Stimulated activated naive CD8-positive, alpha-beta T cell treated with anti-CD3 and anti-CD28 coated beads, Interleukin-15, Interleukin-2, amounts not matched to agents 100 ng/mL and 50 ng/mL, for 24 hours (primary cell): Measurements from ENCODE around the gene TMCO6.
"Not testable (repeated sequence)": the region's sequence is repeated elsewhere in the genome, so short reads cannot be mapped to it uniquely, and the experiment has no call there.

Experiments used
- H3K27ac Mint-ChIP-seq: one replicate; pipeline ENCODE4 v1.8.0; 2021; ENCODE audit warnings: mild to moderate bottlenecking, mixed read lengths
- H3K27me3 Mint-ChIP-seq: one replicate; pipeline ENCODE4 v1.8.0; 2021; ENCODE audit warnings: mixed read lengths
- H3K36me3 Mint-ChIP-seq: one replicate; pipeline ENCODE4 v1.8.0; 2021; ENCODE audit warnings: low read depth, mixed read lengths
- H3K4me1 Mint-ChIP-seq: one replicate; pipeline ENCODE4 v1.8.0; 2021; ENCODE audit warnings: low read depth, mixed read lengths
- H3K4me3 Mint-ChIP-seq: one replicate; pipeline ENCODE4 v1.8.0; 2021; ENCODE audit warnings: mild to moderate bottlenecking, mixed read lengths
- H3K9me3 Mint-ChIP-seq: one replicate; pipeline ENCODE4 v1.8.0; 2021; ENCODE audit warnings: mixed read lengths

The TMCO6 gene

GRCh38 chr5:140639148-140639981 lies at the start of gene TMCO6:
TMCO6 (plus strand) TSS chr5:140639451; CDS start chr5:140639528, 77 bp downstream.
- Mint-ChIP-seq H3K27ac (peak within 1 kb of the TSS; percentile 98), H3K4me3 (peak within 1 kb of the TSS; percentile 99), H3K4me1 (peaks cover 47% of the 10 kb centered on the region), H3K27me3 (no peaks in the 10 kb centered on the region), H3K36me3 (peaks cover 32% of the 10 kb centered on the region), H3K9me3 (no peaks in the 10 kb centered on the region)

GRCh38 chr5:140590861-140591260 lies 48.4 kb upstream of the TMCO6 start:
- H3K27me3 Mint-ChIP-seq, result no peaks in the 10 kb centered on the region
- H3K9me3 Mint-ChIP-seq, result no peaks in the 10 kb centered on the region
- H3K4me3 Mint-ChIP-seq, result no peak overlapping the region
- no peak overlapping the region for H3K27ac Mint-ChIP-seq
- no peaks in the 10 kb centered on the region for H3K36me3 Mint-ChIP-seq
- peaks cover 4% of the 10 kb centered on the region for H3K4me1 Mint-ChIP-seq

- H3K27ac Mint-ChIP-seq, result no peak overlapping the region
- no peak overlapping the region for H3K4me3 Mint-ChIP-seq
- H3K4me1 Mint-ChIP-seq, result peaks cover 5% of the 10 kb centered on the region
- no peaks in the 10 kb centered on the region for H3K36me3 Mint-ChIP-seq
- H3K9me3 Mint-ChIP-seq, result no peaks in the 10 kb centered on the region
- H3K27me3 Mint-ChIP-seq, result no peaks in the 10 kb centered on the region
These were observed 47.4 kb upstream of the TMCO6 start for GRCh38 chr5:140591747-140592372.

GRCh38 chr5:140593070-140593469 lies 46.2 kb upstream of the TMCO6 start:
- not testable (repeated sequence) for H3K9me3 Mint-ChIP-seq, H3K4me1 Mint-ChIP-seq, H3K4me3 Mint-ChIP-seq, H3K27me3 Mint-ChIP-seq, H3K36me3 Mint-ChIP-seq, H3K27ac Mint-ChIP-seq

GRCh38 chr5:140594169-140594568 lies 45.1 kb upstream of the TMCO6 start:
- peaks cover 3% of the 10 kb centered on the region for H3K27me3 Mint-ChIP-seq
- no peaks in the 10 kb centered on the region for H3K9me3 Mint-ChIP-seq
- H3K36me3 Mint-ChIP-seq, result no peaks in the 10 kb centered on the region
- H3K4me3 Mint-ChIP-seq, result no peak overlapping the region
- peaks cover 5% of the 10 kb centered on the region for H3K4me1 Mint-ChIP-seq
- H3K27ac Mint-ChIP-seq, result no peak overlapping the region

- Mint-ChIP-seq H3K4me3 (no peak overlapping the region), H3K27ac (peak overlapping the region; percentile 6), H3K36me3 (no peaks in the 10 kb centered on the region), H3K27me3 (peaks cover 3% of the 10 kb centered on the region), H3K4me1 (peaks cover 5% of the 10 kb centered on the region), H3K9me3 (no peaks in the 10 kb centered on the region)
These were observed 43.5 kb upstream of the TMCO6 start for GRCh38 chr5:140595538-140596300.

- Mint-ChIP-seq H3K4me1 (peaks cover 5% of the 10 kb centered on the region), H3K27me3 (peaks cover 3% of the 10 kb centered on the region), H3K27ac (no peak overlapping the region), H3K9me3 (no peaks in the 10 kb centered on the region), H3K36me3 (no peaks in the 10 kb centered on the region), H3K4me3 (no peak overlapping the region)
These were observed 42.9 kb upstream of the TMCO6 start for GRCh38 chr5:140596321-140596741.

- H3K4me1 Mint-ChIP-seq, result peaks cover 5% of the 10 kb centered on the region
- no peaks in the 10 kb centered on the region for H3K9me3 Mint-ChIP-seq
These were observed 40.4 kb upstream of the TMCO6 start for GRCh38 chr5:140598836-140599235.

GRCh38 chr5:140600096-140600495 lies 39.2 kb upstream of the TMCO6 start:
- Mint-ChIP-seq H3K4me1 (peaks cover 5% of the 10 kb centered on the region), H3K36me3 (no peaks in the 10 kb centered on the region), H3K9me3 (no peaks in the 10 kb centered on the region), H3K27ac (no peak overlapping the region), H3K27me3 (peaks cover 6% of the 10 kb centered on the region), H3K4me3 (no peak overlapping the region)

More at GRCh38 chr5:140598836-140599235, 40.4 kb upstream of the TMCO6 start:
- no peak overlapping the region for H3K27ac Mint-ChIP-seq
- no peaks in the 10 kb centered on the region for H3K36me3 Mint-ChIP-seq
- H3K27me3 Mint-ChIP-seq, result peaks cover 3% of the 10 kb centered on the region
- no peak overlapping the region for H3K4me3 Mint-ChIP-seq

GRCh38 chr5:140602147-140602546 lies 37.1 kb upstream of the TMCO6 start:
- Mint-ChIP-seq H3K4me1 (no peaks in the 10 kb centered on the region), H3K27ac (no peak overlapping the region), H3K9me3 (no peaks in the 10 kb centered on the region), H3K4me3 (no peak overlapping the region), H3K27me3 (peaks cover 7% of the 10 kb centered on the region), H3K36me3 (no peaks in the 10 kb centered on the region)

GRCh38 chr5:140603446-140603698 lies 35.9 kb upstream of the TMCO6 start:
- H3K27me3 Mint-ChIP-seq, H3K9me3 Mint-ChIP-seq, H3K27ac Mint-ChIP-seq, H3K4me1 Mint-ChIP-seq, H3K4me3 Mint-ChIP-seq, H3K36me3 Mint-ChIP-seq: not testable (repeated sequence)

- H3K4me1 Mint-ChIP-seq, result no peaks in the 10 kb centered on the region
- H3K27ac Mint-ChIP-seq, result no peak overlapping the region
- no peaks in the 10 kb centered on the region for H3K36me3 Mint-ChIP-seq
- H3K4me3 Mint-ChIP-seq, result no peak overlapping the region
- no peaks in the 10 kb centered on the region for H3K9me3 Mint-ChIP-seq
- peaks cover 9% of the 10 kb centered on the region for H3K27me3 Mint-ChIP-seq
These were observed 35.5 kb upstream of the TMCO6 start for GRCh38 chr5:140603734-140604133.

GRCh38 chr5:140605879-140606278 lies 33.4 kb upstream of the TMCO6 start:
- no peaks in the 10 kb centered on the region for H3K9me3 Mint-ChIP-seq
- no peak overlapping the region for H3K4me3 Mint-ChIP-seq
- no peaks in the 10 kb centered on the region for H3K36me3 Mint-ChIP-seq
- H3K27ac Mint-ChIP-seq, result no peak overlapping the region
- peaks cover 6% of the 10 kb centered on the region for H3K27me3 Mint-ChIP-seq
- no peaks in the 10 kb centered on the region for H3K4me1 Mint-ChIP-seq

GRCh38 chr5:140607031-140607430 lies 32.2 kb upstream of the TMCO6 start:
- H3K9me3 Mint-ChIP-seq, result no peaks in the 10 kb centered on the region
- peaks cover 9% of the 10 kb centered on the region for H3K4me1 Mint-ChIP-seq
- peaks cover 12% of the 10 kb centered on the region for H3K27me3 Mint-ChIP-seq
- no peaks in the 10 kb centered on the region for H3K36me3 Mint-ChIP-seq
- H3K27ac Mint-ChIP-seq, result no peak overlapping the region
- no peak overlapping the region for H3K4me3 Mint-ChIP-seq

- H3K4me3 Mint-ChIP-seq, result no peak overlapping the region
- H3K9me3 Mint-ChIP-seq, result no peaks in the 10 kb centered on the region
- H3K27me3 Mint-ChIP-seq, result peaks cover 20% of the 10 kb centered on the region
- no peak overlapping the region for H3K27ac Mint-ChIP-seq
- no peaks in the 10 kb centered on the region for H3K36me3 Mint-ChIP-seq
- peaks cover 16% of the 10 kb centered on the region for H3K4me1 Mint-ChIP-seq
These were observed 30.5 kb upstream of the TMCO6 start for GRCh38 chr5:140608722-140609121.
